ENCODE data around the gene CLEC4E.
"Not testable (repeated sequence)": the region's sequence is repeated elsewhere in the genome, so short reads cannot be mapped to it uniquely, and the experiment has no call there.

DNA sequence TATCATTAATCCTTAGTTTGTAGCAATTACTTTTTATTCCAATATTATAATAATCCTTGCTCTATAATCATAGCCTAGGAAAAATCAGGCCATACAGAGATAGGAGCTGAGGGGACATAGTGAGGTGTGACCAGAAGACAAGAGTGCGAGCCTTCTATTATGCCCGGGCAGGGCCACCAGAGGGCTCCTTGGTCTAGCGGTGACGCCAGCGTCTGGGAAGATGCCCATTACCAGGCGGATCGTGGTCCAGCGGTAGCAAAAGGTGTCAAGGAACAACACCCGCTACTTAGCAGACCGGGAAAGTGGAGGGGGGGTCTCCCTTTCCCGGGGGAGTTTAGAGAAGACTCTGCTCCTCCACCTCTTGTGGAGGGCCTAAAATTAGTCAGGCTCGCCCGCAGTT lies 43.8 kb upstream of the CLEC4E start:
- TF ChIP-seq, protein P1, sequence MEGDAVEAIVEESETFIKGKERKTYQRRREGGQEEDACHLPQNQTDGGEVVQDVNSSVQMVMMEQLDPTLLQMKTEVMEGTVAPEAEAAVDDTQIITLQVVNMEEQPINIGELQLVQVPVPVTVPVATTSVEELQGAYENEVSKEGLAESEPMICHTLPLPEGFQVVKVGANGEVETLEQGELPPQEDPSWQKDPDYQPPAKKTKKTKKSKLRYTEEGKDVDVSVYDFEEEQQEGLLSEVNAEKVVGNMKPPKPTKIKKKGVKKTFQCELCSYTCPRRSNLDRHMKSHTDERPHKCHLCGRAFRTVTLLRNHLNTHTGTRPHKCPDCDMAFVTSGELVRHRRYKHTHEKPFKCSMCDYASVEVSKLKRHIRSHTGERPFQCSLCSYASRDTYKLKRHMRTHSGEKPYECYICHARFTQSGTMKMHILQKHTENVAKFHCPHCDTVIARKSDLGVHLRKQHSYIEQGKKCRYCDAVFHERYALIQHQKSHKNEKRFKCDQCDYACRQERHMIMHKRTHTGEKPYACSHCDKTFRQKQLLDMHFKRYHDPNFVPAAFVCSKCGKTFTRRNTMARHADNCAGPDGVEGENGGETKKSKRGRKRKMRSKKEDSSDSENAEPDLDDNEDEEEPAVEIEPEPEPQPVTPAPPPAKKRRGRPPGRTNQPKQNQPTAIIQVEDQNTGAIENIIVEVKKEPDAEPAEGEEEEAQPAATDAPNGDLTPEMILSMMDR (IDR thresholded peaks at IDR 0.05): not testable (repeated sequence)
- not testable (repeated sequence) for TF ChIP-seq POLR2A (IDR thresholded peaks at IDR 0.05)
